ENCODE results near the gene SUN3. TPM values are rescaled to one million over a fixed set of nuclear protein-coding genes. Genes with fewer than 3 reads are reported as not detected.

SUN3 gene
- total RNA-seq, 1 experiment from 2014 or later, result not detected

DNA sequence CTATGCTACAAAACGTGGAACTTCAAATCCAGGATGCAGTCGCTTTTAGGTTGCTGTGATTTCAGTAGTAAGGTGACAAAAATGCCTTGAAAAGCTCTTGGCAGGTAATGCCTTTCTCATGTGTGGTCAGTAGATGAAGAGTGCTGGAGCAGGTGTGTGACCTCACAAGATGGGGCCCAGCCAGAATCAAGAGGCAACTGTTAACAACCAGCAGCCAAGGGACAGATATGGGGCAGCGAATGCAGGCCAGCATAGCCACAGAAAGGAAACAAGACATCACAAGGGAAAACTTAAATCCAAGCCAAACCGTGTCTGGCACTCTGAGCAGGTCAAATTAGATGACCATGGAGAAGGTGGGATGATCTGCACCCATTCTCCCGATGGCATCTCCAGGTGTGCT, 61.8 kb downstream of the SUN3 start:
- H4K91ac ChIP-seq (ENCODE audit: insufficient read length, low read depth, low read length), result no peak overlapping the region
- peaks cover 50 to 90% (median 81%) of the 10 kb centered on the region in 3 experiments for H3K36me3 Mint-ChIP-seq (ENCODE audit: insufficient read depth in 1 of 3, low read depth in 3 of 3)

More for the DNA sequence above, 61.8 kb downstream of the SUN3 start:
- Mint-ChIP-seq H3K27me3 (ENCODE audit: low read depth) (no peaks in the 10 kb centered on the region), H3K4me1 (peaks cover 8 to 11% of the 10 kb centered on the region in 2 experiments), H3K9me3 (no peaks in the 10 kb centered on the region; a peak in 2 of 5 replicates), H3K4me3 (no peak overlapping the region), H3K27ac (no peak overlapping the region)
- Histone ChIP-seq H3K4me1 (ENCODE audit: insufficient read depth, low read length) (no peaks in the 10 kb centered on the region), H3K23me2 (ENCODE audit: insufficient read length, low read depth, low read length, poor library complexity, severe bottlenecking) (no peaks in the 10 kb centered on the region), H3K18ac (ENCODE audit: insufficient read length, low read depth, low read length) (no peak overlapping the region), H3K14ac (ENCODE audit: insufficient read depth, low read length) (no peak overlapping the region), H4K8ac (replicated peaks; ENCODE audit: insufficient read length, low read depth, low read length) (no peak overlapping the region), H3T11ph (ENCODE audit: low read length) (no peak overlapping the region), H2BK12ac (ENCODE audit: insufficient read length, low read depth, low read length) (no peak overlapping the region), H3K9me3 (ENCODE audit: control insufficient read depth, low read depth, low read length) (no peaks in the 10 kb centered on the region), H3K9ac (ENCODE audit: extremely low read depth, insufficient read length, low read length) (no peak overlapping the region), H3K56ac (ENCODE audit: insufficient read length, low read depth, low read length) (no peak overlapping the region), H3K79me1 (ENCODE audit: insufficient read depth, low read depth, low read length, poor library complexity, severe bottlenecking) (no peaks in the 10 kb centered on the region), H3K27me3 (ENCODE audit: insufficient read depth, low read length) (no peaks in the 10 kb centered on the region), H3K4me2 (ENCODE audit: insufficient read depth, insufficient read length, low read length) (no peak overlapping the region), H2AFZ (ENCODE audit: low read length) (no peak overlapping the region), H3K23ac (ENCODE audit: insufficient read length, low read depth, low read length) (no peak overlapping the region), H3K27ac (ENCODE audit: insufficient read length, low read depth, low read length) (no peak overlapping the region), H4K5ac (ENCODE audit: insufficient read length, low read depth, low read length) (no peak overlapping the region), H3K79me2 (ENCODE audit: insufficient read depth, low read length) (no peaks in the 10 kb centered on the region), H4K20me1 (ENCODE audit: control insufficient read depth, insufficient read depth, insufficient read length) (no peaks in the 10 kb centered on the region), H3K4ac (ENCODE audit: low read depth, low read length) (no peak overlapping the region), H2AK5ac (ENCODE audit: insufficient read length, low read length) (no peak overlapping the region), H2BK120ac (ENCODE audit: low read depth, low read length, poor library complexity, severe bottlenecking) (no peak overlapping the region), H2BK5ac (ENCODE audit: insufficient read length, low read length) (no peak overlapping the region), H2BK20ac (ENCODE audit: low read depth, low read length, poor library complexity, severe bottlenecking) (no peak overlapping the region), H2BK15ac (ENCODE audit: low read depth, low read length) (no peak overlapping the region)
- TF ChIP-seq, protein P1, sequence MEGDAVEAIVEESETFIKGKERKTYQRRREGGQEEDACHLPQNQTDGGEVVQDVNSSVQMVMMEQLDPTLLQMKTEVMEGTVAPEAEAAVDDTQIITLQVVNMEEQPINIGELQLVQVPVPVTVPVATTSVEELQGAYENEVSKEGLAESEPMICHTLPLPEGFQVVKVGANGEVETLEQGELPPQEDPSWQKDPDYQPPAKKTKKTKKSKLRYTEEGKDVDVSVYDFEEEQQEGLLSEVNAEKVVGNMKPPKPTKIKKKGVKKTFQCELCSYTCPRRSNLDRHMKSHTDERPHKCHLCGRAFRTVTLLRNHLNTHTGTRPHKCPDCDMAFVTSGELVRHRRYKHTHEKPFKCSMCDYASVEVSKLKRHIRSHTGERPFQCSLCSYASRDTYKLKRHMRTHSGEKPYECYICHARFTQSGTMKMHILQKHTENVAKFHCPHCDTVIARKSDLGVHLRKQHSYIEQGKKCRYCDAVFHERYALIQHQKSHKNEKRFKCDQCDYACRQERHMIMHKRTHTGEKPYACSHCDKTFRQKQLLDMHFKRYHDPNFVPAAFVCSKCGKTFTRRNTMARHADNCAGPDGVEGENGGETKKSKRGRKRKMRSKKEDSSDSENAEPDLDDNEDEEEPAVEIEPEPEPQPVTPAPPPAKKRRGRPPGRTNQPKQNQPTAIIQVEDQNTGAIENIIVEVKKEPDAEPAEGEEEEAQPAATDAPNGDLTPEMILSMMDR (conservative IDR thresholded peaks at IDR 0.05), result no peak
- no CpG with 5 or more reads among the region's 5 CpGs for WGBS (ENCODE audit: extremely low coverage, insufficient read length, low lambda C conversion rate)
- no peak for DNase-seq
